Activated CD8-positive, alpha-beta memory T cell treated with anti-CD3 and anti-CD28 coated beads, Interleukin-2, amount 10 ng/mL, durations not matched to agents 7 days and 5 days (primary cell): ENCODE results near the gene MADCAM1. TPM values are rescaled to one million over a fixed set of nuclear protein-coding genes. Genes with fewer than 3 reads are reported as not detected.
"Not testable (repeated sequence)": the region's sequence is repeated elsewhere in the genome, so short reads cannot be mapped to it uniquely, and the experiment has no call there.

ENCODE experiments used
- ATAC-seq: fragments of 150-1000 bp; cut with Tn5 transposase; one replicate; pipeline ENCODE4 v1.10.0; 2021; ENCODE audit warnings: moderate library complexity
- CTCF ChIA-PET: fragments of 350-600 bp; sonication (Branson Sonifier 250); formaldehyde crosslinking; loops from one replicate; lab custom pipeline; 2021; ENCODE audit warnings: antibody characterized with exemption; lab: Charles Lee
- DNase-seq: peaks from one replicate; pipeline ENCODE4 v3.0.0-alpha.2; 2020
- H3K27ac Mint-ChIP-seq: one replicate; pipeline ENCODE4 v1.8.0; 2021; ENCODE audit warnings: mild to moderate bottlenecking, mixed read lengths
- H3K27me3 Mint-ChIP-seq: one replicate; pipeline ENCODE4 v1.8.0; 2021; ENCODE audit warnings: mixed read lengths
- H3K36me3 Mint-ChIP-seq: one replicate; pipeline ENCODE4 v1.8.0; 2021; ENCODE audit warnings: mild to moderate bottlenecking, mixed read lengths
- H3K4me1 Mint-ChIP-seq: one replicate; pipeline ENCODE4 v1.8.0; 2021; ENCODE audit warnings: mixed read lengths
- H3K4me3 Mint-ChIP-seq: one replicate; pipeline ENCODE4 v1.8.0; 2021; ENCODE audit warnings: mild to moderate bottlenecking, moderate library complexity, mixed read lengths
- H3K9me3 Mint-ChIP-seq: one replicate; pipeline ENCODE4 v1.8.0; 2022; ENCODE audit warnings: low read depth, mixed read lengths
- total RNA-seq, 2 experiments: library from RNA; stranded (reverse); gene quantifications; one replicate each; pipeline ENCODE4 v1.2.3, GENCODE V29; 2021

The MADCAM1 gene
- total RNA-seq, result under 1 TPM; 0.16 to 0.44 TPM

DNA sequence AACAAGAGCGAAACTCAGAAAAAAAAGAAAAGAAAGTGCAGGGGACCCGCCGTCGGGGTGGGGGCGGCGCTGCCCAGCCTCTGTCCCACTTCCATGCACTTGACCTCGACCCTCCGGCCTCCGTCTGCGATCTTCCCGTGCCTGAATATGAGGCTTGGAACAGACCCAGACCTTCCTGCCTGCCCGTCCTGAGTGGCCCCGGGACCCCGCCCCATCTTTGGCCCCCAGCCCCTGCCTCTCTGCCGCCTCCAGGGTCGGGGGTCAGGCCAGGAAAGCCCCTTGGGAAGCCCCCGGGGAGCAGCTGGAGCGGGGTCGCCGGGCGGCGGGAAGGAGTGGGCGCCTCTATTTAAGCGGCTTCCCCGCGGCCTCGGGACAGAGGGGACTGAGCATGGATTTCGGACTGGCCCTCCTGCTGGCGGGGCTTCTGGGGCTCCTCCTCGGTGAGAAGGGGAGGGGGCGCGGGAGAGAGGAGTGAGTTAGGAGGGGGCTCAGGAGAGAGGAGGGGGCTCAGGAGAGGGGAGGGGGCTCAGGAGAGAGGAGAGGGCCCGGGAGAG lies at the start of gene MADCAM1:
TSS of gene MADCAM1 (plus strand) at position 375 of the 554 bp plus-strand sequence. CDS start at position 389, 14 bp downstream.
- Mint-ChIP-seq H3K27me3 (peaks cover 18% of the 10 kb centered on the region), H3K4me1 (peaks cover 2% of the 10 kb centered on the region), H3K9me3 (peaks cover 3% of the 10 kb centered on the region), H3K27ac (no peak within 1 kb of the TSS), H3K4me3 (no peak within 1 kb of the TSS), H3K36me3 (peaks cover 3% of the 10 kb centered on the region)
- ATAC-seq (no peak), DNase-seq (no peak)
- CTCF ChIA-PET, result interaction anchor here (1.1 to 3.1 kb wide), 6 partner anchors 8 to 35 kb away, joined by 3 to 23 read pairs (median 6); partner anchors contain the start of gene CDC34

DNA sequence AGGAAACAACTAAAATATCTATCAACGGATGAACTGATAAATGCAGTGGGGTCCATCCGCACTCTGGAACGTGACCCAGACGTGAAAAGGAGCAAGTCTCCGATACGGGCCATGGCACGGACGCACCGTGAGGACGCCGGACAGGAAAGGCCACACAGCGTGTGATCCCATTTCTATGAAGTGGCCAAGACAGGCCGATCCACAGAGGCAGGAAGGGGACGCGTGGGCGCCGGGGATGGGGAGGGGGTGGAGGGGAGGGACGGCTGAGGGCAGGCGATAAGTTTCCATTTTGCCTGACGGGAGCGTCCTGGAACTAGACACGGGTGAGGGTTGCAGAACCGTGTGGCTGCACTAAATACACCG lies 49.2 kb upstream of the MADCAM1 start:
- CTCF ChIA-PET, result no interaction called here
- Mint-ChIP-seq H3K4me1 (no peaks in the 10 kb centered on the region), H3K36me3 (no peaks in the 10 kb centered on the region), H3K4me3 (no peak overlapping the region), H3K9me3 (peaks cover 9% of the 10 kb centered on the region), H3K27ac (no peak overlapping the region), H3K27me3 (peaks cover 2% of the 10 kb centered on the region)
- DNase-seq, result no peak
- ATAC-seq, result no peak

DNA sequence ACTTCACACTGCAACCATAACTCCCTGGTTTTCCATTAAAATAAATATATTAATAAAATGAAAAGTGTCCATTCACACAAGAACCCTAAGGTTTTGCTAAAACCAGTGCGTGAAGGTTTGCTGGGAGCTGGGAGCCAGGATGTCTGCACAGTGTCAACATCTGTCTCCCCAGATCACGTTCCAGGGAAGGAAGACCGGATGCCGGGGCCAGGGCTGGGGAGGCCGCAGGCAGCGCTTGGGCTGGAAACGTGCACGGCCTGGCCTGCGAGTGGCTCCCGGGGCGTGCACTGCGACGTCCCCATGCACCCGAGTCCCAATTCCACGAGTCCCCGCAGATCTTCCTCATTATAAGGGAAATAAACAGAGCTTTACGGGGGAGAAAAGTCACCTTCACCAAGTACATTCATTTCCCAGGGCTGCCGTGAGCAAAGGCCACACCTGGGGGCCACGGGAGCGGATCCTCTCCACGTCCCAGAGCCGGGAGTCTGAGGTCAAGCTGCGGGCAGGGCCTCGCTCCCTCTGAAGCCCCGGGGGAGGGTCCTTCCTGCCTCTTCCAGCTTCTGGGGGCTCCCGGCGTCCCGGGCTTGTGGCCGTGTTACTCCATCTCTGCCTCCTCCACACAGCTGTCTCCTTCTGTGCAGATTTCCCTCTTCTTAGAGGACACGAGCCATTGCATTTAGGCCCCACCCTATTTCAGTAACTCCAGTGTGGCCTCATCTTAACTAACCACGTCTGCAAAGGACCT lies 48.3 kb upstream of the MADCAM1 start:
- no peak for DNase-seq
- H3K27me3 Mint-ChIP-seq, result peaks cover 2% of the 10 kb centered on the region
- H3K4me3 Mint-ChIP-seq, result no peak overlapping the region
- H3K4me1 Mint-ChIP-seq, result no peaks in the 10 kb centered on the region
- H3K36me3 Mint-ChIP-seq, result no peaks in the 10 kb centered on the region
- CTCF ChIA-PET, result no interaction called here
- no peak for ATAC-seq
- peaks cover 9% of the 10 kb centered on the region for H3K9me3 Mint-ChIP-seq
- H3K27ac Mint-ChIP-seq, result no peak overlapping the region

DNA sequence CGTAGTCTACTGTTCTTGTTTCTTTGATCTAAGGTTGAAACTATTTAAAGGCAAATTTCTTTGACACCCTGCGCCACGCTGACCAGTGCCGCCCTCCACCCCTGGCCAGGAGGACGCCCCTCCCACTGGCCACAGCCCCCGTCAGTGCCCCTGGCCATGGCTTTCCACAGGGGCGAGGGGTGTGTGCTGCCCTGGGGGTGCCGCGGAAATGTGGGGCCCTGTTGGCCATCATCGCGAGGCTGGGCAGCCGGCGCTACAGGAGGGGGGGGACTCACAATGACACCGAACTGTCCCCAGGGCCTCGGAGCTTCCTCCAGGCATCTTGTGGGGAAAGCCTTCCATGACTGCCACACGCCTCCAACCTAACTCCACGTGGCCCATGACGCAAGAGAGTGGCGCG lies 46.4 kb upstream of the MADCAM1 start:
- CTCF ChIA-PET, result no interaction called here
- DNase-seq (no peak), ATAC-seq (no peak)
- Mint-ChIP-seq H3K27ac (no peak overlapping the region), H3K36me3 (no peaks in the 10 kb centered on the region), H3K4me3 (no peak overlapping the region), H3K4me1 (no peaks in the 10 kb centered on the region), H3K27me3 (peaks cover 2% of the 10 kb centered on the region), H3K9me3 (peaks cover 9% of the 10 kb centered on the region)

DNA sequence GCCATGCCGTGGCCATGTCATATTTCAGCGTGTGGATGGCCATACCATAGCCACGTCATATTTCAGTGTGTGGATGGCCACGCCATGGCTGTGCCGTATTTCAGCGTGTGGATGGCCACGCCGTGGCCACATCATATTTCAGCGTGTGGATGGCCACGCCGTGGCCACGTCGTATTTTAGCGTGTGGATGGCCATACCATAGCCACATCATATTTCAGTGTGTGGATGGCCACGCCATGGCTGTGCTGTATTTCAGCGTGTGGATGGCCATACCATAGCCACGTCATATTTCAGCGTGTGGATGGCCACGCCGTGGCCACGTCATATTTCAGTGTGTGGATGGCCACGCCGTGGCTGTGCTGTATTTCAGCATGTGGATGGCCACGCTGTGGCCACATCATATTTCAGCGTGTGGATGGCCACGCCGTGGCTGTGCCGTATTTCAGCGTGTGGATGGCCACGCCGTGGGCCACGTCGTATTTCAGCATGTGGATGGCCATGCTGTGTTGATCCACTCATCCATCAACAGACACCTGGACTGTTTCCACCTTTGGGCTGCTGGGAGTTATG lies 45.3 kb upstream of the MADCAM1 start:
- H3K27me3 Mint-ChIP-seq, H3K9me3 Mint-ChIP-seq, H3K4me1 Mint-ChIP-seq, H3K4me3 Mint-ChIP-seq, CTCF ChIA-PET, DNase-seq, H3K36me3 Mint-ChIP-seq, ATAC-seq, H3K27ac Mint-ChIP-seq: not testable (repeated sequence)

DNA sequence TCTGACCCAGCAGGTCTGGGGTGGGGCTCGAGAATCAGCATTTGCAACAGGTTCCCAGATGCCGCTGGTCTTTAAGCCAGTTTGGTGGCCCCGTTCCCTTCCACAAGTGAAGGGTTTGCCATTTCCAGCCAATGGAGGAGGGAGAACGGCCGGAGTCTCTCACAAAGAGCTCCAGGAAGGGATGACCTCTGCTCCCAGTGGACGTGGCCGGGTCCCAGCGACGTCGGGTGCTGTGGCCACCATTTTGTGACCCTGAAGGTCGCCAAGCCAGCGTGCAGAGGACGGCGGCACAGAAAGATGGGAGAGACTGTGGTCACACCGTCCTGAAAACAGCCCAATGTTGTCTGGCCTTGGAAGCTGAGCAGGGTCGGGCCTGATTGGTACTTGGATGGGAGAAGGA lies 43.5 kb upstream of the MADCAM1 start:
- no peaks in the 10 kb centered on the region for H3K36me3 Mint-ChIP-seq
- H3K27me3 Mint-ChIP-seq, result peaks cover 6% of the 10 kb centered on the region
- H3K9me3 Mint-ChIP-seq, result peaks cover 9% of the 10 kb centered on the region
- ATAC-seq, result no peak
- no peaks in the 10 kb centered on the region for H3K4me1 Mint-ChIP-seq
- CTCF ChIA-PET, result no interaction called here
- DNase-seq, result no peak
- H3K4me3 Mint-ChIP-seq, result no peak overlapping the region
- H3K27ac Mint-ChIP-seq, result no peak overlapping the region

DNA sequence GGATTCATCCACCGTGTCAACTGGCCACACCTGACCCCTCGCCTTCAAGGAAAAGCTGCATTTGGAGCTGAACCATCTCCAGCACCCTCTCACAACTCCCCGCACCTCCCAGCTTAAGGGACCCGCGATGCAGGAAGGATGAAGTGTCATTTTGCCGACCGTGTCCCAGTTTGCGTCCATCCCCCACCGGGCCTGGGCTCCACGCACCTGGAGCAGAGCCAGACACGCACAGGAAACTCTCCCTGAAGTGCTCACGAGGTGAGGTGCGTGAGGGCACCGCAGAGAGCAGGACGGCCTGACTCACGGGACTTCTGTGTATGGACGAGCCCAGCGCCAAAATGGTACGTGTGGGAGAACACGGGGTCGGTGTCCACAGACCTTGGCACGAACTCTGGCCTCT lies 42.7 kb upstream of the MADCAM1 start:
- Mint-ChIP-seq H3K4me1 (no peaks in the 10 kb centered on the region), H3K36me3 (no peaks in the 10 kb centered on the region), H3K27ac (no peak overlapping the region), H3K4me3 (no peak overlapping the region), H3K27me3 (peaks cover 5% of the 10 kb centered on the region), H3K9me3 (peaks cover 9% of the 10 kb centered on the region)
- DNase-seq, result no peak
- CTCF ChIA-PET, result no interaction called here
- ATAC-seq, result no peak

DNA sequence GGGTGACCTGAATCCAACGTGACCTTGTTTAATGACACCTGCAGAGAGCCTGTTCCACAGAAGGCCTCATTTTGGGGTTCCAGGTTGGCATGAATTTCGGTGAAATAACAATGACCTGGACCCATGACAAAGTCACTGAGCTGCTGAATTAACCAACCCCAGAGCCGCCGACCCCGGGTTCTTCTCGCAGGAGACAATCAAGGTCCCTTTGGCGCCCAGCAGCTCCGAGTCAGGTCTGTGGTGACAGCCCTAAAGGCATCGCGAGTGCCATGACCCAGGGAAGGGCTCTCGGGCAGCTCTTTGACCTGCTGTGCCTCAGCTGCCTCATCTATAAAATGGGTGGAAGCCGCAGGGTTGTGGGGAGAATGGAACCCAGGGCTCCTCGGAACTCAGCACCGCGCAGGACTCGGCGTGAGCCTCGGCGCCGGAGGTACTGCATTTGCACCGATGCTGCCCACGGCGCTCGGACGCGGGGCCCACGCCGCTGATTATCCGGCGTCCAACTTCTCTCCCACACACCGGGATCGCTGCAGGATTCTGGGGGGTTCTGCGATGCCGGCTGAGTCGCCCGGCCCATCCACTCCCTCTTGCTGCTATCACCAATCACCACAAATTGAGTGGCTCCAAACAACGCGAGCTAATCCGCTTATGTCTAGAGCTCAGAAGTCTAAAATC lies 41.1 kb upstream of the MADCAM1 start:
- Mint-ChIP-seq H3K27me3 (peaks cover 11% of the 10 kb centered on the region), H3K4me3 (no peak overlapping the region), H3K9me3 (peaks cover 9% of the 10 kb centered on the region), H3K36me3 (no peaks in the 10 kb centered on the region), H3K4me1 (peaks cover 3% of the 10 kb centered on the region), H3K27ac (no peak overlapping the region)
- DNase-seq (no peak), ATAC-seq (no peak)
- CTCF ChIA-PET, result no interaction called here

DNA sequence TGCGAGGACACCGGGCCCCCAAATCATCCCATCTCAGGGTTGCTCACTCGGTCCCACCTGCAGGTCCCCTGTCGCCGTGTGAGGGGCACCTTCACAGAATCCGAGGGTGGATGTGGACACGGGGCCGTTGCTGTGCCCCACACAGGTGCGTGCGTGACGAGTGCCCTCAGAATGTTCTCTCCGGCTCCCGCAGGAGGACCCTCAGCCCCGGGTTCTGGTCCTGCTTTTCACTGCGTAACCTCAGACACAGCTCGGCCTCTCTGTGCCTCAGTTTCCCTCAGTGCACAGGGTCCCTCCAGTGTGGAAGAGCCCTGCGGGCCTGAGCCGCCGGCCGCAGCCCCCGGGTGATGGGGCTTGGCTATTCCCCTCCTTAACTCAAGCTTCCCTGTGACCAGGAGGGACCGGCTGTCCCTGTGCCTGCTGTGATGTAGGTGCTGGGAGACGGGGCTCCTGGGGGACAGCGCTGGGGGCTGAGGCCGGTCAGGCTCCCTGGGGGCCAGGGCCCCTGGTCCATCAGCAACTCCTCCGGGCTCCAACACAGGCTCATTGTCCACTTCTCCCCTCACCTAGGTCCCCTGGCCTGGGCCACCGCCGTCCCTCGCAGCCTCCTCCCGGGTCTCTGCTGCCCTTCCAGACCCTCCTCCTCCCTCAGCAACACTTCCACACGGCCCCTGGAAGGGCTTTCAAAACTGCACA lies 40.3 kb upstream of the MADCAM1 start:
- CTCF ChIA-PET, result no interaction called here
- H3K27ac Mint-ChIP-seq, result no peak overlapping the region
- H3K4me3 Mint-ChIP-seq, result no peak overlapping the region
- H3K9me3 Mint-ChIP-seq, result peaks cover 5% of the 10 kb centered on the region
- peaks cover 3% of the 10 kb centered on the region for H3K4me1 Mint-ChIP-seq
- no peaks in the 10 kb centered on the region for H3K36me3 Mint-ChIP-seq
- DNase-seq (no peak), ATAC-seq (no peak)
- peaks cover 11% of the 10 kb centered on the region for H3K27me3 Mint-ChIP-seq

DNA sequence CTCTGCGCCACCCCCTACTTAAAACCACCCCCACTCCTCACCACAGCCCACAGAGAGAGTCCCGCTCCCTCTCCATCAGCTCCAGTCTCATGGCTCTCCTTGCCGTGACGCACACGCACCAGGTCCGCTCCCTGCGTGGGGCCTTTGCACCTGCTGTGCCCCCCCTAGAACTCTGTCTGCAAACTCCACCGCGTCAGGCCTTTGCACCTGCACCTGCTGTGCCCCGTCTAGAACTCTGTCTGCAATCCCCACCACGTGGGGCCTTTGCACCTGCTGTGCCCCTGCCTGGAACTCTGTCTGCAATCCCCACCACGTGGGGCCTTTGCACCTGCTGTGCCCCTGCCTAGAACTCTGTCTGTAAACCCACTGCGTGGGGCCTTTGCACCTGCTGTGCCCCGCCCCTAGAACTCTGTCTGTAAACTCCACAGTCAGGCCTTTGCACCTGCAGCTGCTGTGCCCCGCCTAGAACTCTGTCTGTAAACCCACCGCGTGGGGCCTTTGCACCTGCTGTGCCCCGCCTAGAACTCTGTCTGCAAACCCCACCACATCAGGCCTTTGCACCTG lies 39.7 kb upstream of the MADCAM1 start:
- no peak for ATAC-seq
- Mint-ChIP-seq H3K4me1 (peaks cover 3% of the 10 kb centered on the region), H3K27ac (no peak overlapping the region), H3K27me3 (peaks cover 12% of the 10 kb centered on the region), H3K36me3 (no peaks in the 10 kb centered on the region), H3K4me3 (no peak overlapping the region), H3K9me3 (no peaks in the 10 kb centered on the region)
- no peak for DNase-seq
- CTCF ChIA-PET, result no interaction called here

DNA sequence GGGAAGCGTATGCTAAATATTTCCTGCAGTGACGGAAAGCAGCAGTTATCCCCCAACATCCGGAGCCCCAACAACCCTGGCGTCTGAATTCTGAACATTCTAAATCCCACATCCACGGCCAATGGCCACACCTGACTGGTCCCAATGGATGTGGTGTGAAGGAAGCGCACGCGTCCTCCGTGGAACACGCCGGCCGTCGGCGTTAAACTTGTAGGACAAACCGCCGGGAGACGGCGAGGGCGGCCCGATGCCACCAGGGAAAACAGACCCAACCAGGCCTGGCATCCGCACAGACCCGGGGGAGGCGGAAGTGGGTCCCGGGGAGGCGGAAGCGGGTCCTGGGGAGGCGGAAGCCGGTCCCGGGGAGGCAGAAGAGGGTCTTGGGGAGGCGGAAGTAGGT lies 38.6 kb upstream of the MADCAM1 start:
- no peak overlapping the region for H3K27ac Mint-ChIP-seq
- DNase-seq (no peak), ATAC-seq (no peak)
- H3K36me3 Mint-ChIP-seq, result no peaks in the 10 kb centered on the region
- CTCF ChIA-PET, result no interaction called here
- H3K27me3 Mint-ChIP-seq, result peaks cover 22% of the 10 kb centered on the region
- H3K9me3 Mint-ChIP-seq, result no peaks in the 10 kb centered on the region
- peaks cover 3% of the 10 kb centered on the region for H3K4me1 Mint-ChIP-seq
- no peak overlapping the region for H3K4me3 Mint-ChIP-seq

DNA sequence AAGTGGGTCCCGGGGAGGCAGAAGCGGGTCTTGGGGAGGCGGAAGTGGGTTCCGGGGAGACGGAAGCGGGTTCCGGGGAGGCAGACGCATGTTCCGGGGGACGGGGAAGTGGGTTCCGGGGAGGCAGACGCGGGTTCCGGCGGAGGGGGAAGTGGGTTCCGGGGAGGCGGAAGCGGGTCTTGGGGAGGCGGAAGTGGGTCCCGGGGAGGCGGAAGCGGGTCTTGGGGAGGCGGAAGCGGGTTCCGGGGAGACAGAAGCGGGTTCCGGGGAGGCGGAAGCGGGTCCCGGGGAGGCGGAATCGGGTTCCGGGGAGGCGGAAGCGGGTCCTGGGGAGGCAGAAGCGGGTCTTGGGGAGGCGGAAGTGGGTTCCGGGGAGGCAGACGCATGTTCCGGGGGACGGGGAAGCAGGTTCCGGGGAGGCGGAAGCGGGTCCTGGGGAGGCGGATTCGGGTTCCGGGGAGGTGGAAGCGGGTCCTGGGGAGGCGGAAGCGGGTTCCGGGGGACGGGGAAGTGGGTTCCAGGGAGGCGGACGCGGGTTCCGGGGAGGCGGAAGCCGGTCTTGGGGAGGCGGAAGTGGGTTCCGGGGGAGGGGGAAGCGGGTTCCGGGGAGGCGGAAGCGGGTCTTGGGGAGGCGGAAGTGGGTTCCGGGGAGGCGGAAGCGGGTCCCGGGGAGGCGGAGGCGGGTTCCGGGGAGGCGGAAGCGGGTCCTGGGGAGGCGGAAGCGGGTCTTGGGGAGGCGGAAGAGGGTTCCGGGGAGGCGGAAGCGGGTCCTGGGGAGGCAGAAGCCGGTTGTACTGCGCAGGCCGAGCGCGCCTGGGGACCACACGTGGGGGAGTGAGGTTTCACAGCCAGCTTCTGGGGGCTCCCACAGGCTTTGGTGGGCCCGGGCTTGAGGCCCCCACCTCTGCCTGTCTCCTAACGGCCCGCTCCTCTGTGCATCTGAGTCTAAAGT lies 37.9 kb upstream of the MADCAM1 start:
- H3K4me1 Mint-ChIP-seq, result peaks cover 3% of the 10 kb centered on the region
- CTCF ChIA-PET, result no interaction called here
- H3K27me3 Mint-ChIP-seq, result peaks cover 24% of the 10 kb centered on the region
- DNase-seq, result no peak
- no peak overlapping the region for H3K27ac Mint-ChIP-seq
- no peaks in the 10 kb centered on the region for H3K36me3 Mint-ChIP-seq
- no peak overlapping the region for H3K4me3 Mint-ChIP-seq
- no peak for ATAC-seq
- H3K9me3 Mint-ChIP-seq, result no peaks in the 10 kb centered on the region
